PC-9 (cell line): ENCODE data around the gene GNAS.

ENCODE experiments used
- CTCF ChIP-seq: fragments of 200-600 bp; sonication (generic); conservative IDR thresholded peaks from 2 replicates; pipeline ENCODE4 v1.6.1; 2017; ENCODE audit warnings: mixed run types, antibody characterized with exemption, mild to moderate bottlenecking, moderate library complexity
- EZH2 ChIP-seq: fragments of 200-600 bp; sonication (generic); IDR thresholded peaks from 2 replicates; pipeline ENCODE4 v1.8.0; 2017; ENCODE audit warnings: antibody characterized with exemption, low read depth

- TF ChIP-seq CTCF = no peak
- no peak for TF ChIP-seq EZH2
Observed at GRCh38 chr20:58867211-58867610, 14.7 kb downstream of the GNAS start.
